IMR-90 (cell line): ENCODE data around the gene FARS2. TPM values are rescaled to one million over a fixed set of nuclear protein-coding genes. Genes with fewer than 3 reads are reported as not detected.

Experiments used
- ATAC-seq: fragments of 200-7000 bp; cut with Tn5 transposase; 2 replicates; pipeline ENCODE4 v1.9.1; 2020; ENCODE audit warnings: low read depth, mild to moderate bottlenecking, moderate library complexity
- BruUV-seq: library from RNA; stranded (reverse); fragments of 400-500 nt; replicated peaks from 2 replicates; lab custom pipeline; 2021; lab: Mats Ljungman, UMichigan
- CTCF ChIA-PET: fragments of 300-600 bp; formaldehyde crosslinking; extraction: SDS; loops from one replicate; lab custom pipeline; 2021; ENCODE audit warnings: antibody characterized with exemption; lab: Yijun Ruan, JAX
- POLR2A ChIA-PET: fragments of 300-600 bp; sonication (Branson Sonifier 250); formaldehyde crosslinking; loops from one replicate; lab custom pipeline; 2022; ENCODE audit warnings: antibody characterized with exemption; ENCODE audit not compliant: unreplicated experiment; lab: Charles Lee
- DNase-seq: peaks from one replicate; pipeline ENCODE4 v3.0.0; 2013
- H2AFZ ChIP-seq: replicated peaks from 2 replicates; pipeline ENCODE3; 2013; ENCODE audit warnings: low read length, mild to moderate bottlenecking; ENCODE audit not compliant: poor library complexity
- H2AK5ac ChIP-seq: 2 replicates; pipeline ENCODE4 v1.6.1; 2013; ENCODE audit warnings: low read depth, low read length, inconsistent platforms
- H2AK9ac ChIP-seq: replicated peaks from 2 replicates; pipeline ENCODE3; 2013; ENCODE audit warnings: mild to moderate bottlenecking, low read depth, low read length, moderate library complexity; ENCODE audit not compliant: poor library complexity
- H2BK120ac ChIP-seq: 2 replicates; pipeline ENCODE4 v1.6.1; 2013; ENCODE audit warnings: low read depth, low read length, inconsistent platforms
- H2BK15ac ChIP-seq: 3 replicates; pipeline ENCODE4 v1.6.1; 2013; ENCODE audit warnings: low read depth, low read length, inconsistent platforms
- H2BK20ac ChIP-seq: 2 replicates; pipeline ENCODE4 v1.6.1; 2013; ENCODE audit warnings: low read depth, mild to moderate bottlenecking, inconsistent platforms, low read length, moderate library complexity
- H2BK5ac ChIP-seq: 2 replicates; pipeline ENCODE4 v1.6.1; 2013; ENCODE audit warnings: mild to moderate bottlenecking, low read depth, low read length, inconsistent platforms; ENCODE audit not compliant: poor library complexity, severe bottlenecking
- H3K14ac ChIP-seq: replicated peaks from 2 replicates; pipeline ENCODE4 v1.6.1; 2013; ENCODE audit warnings: low read depth, low read length, inconsistent platforms
- H3K18ac ChIP-seq: 2 replicates; pipeline ENCODE4 v1.6.1; 2013; ENCODE audit warnings: low read depth, low read length, control low read depth
- H3K23ac ChIP-seq: 2 replicates; pipeline ENCODE4 v1.6.1; 2013; ENCODE audit warnings: low read depth, low read length, inconsistent platforms
- H3K27ac ChIP-seq: 2 replicates; pipeline ENCODE4 v1.5.1; 2013; ENCODE audit warnings: mild to moderate bottlenecking, control low read depth, low read length; ENCODE audit not compliant: insufficient read depth
- H3K27me3 ChIP-seq: 2 replicates; pipeline ENCODE4 v1.6.1; 2013; ENCODE audit warnings: low read length; ENCODE audit not compliant: control insufficient read depth, insufficient read depth
- H3K36me3 ChIP-seq: 2 replicates; pipeline ENCODE4 v1.6.1; 2013; ENCODE audit warnings: low read length, mixed read lengths; ENCODE audit not compliant: control insufficient read depth, insufficient read depth
- H3K4ac ChIP-seq: 2 replicates; pipeline ENCODE4 v1.6.1; 2013; ENCODE audit warnings: low read depth, low read length, inconsistent platforms
- H3K4me1 ChIP-seq: 2 replicates; pipeline ENCODE4 v1.6.1; 2013; ENCODE audit warnings: low read length, mixed read lengths; ENCODE audit not compliant: control insufficient read depth, insufficient read depth
- H3K4me2 ChIP-seq: 2 replicates; pipeline ENCODE4 v1.6.1; 2013; ENCODE audit warnings: low read depth, mild to moderate bottlenecking, control low read depth, low read length, moderate library complexity
- H3K4me3 ChIP-seq: 2 replicates; pipeline ENCODE4 v1.5.1; 2013; ENCODE audit warnings: low read depth, mild to moderate bottlenecking, control low read depth, low read length, moderate library complexity; ENCODE audit not compliant: insufficient read depth
- H3K56ac ChIP-seq: 2 replicates; pipeline ENCODE4 v1.6.1; 2013; ENCODE audit warnings: low read length, inconsistent platforms; ENCODE audit not compliant: insufficient read depth; ENCODE audit errors: extremely low read depth
- H3K79me1 ChIP-seq, 2 experiments: 2 replicates each; pipeline ENCODE4 v1.6.1; 2013; ENCODE audit warnings: low read length in 2 of 2, inconsistent platforms in 1 of 2, low read depth in 1 of 2
- H3K9ac ChIP-seq: 2 replicates; pipeline ENCODE4 v1.6.1; 2013; ENCODE audit warnings: low read depth, low read length, control low read depth
- H3K9me1 ChIP-seq: 2 replicates; pipeline ENCODE4 v1.6.1; 2013; ENCODE audit warnings: low read length, inconsistent platforms; ENCODE audit not compliant: insufficient read depth
- H3K9me3 ChIP-seq: 2 replicates; pipeline ENCODE4 v1.6.1; 2013; ENCODE audit warnings: low read length; ENCODE audit not compliant: control insufficient read depth, insufficient read depth
- H4K20me1 ChIP-seq: 2 replicates; pipeline ENCODE4 v1.6.1; 2013; ENCODE audit warnings: low read length, inconsistent platforms; ENCODE audit not compliant: insufficient read depth
- H4K5ac ChIP-seq: 2 replicates; pipeline ENCODE4 v1.6.1; 2013; ENCODE audit warnings: mild to moderate bottlenecking, low read depth, low read length, control low read depth
- H4K8ac ChIP-seq, 2 experiments: 2 replicates each; pipeline ENCODE4 v1.6.1; 2013; ENCODE audit warnings: low read depth in 2 of 2, low read length in 2 of 2, control low read depth in 1 of 2, inconsistent platforms in 1 of 2
- H4K91ac ChIP-seq: 2 replicates; pipeline ENCODE4 v1.6.1; 2013; ENCODE audit warnings: low read depth, low read length, inconsistent platforms; ENCODE audit not compliant: insufficient read depth
- BHLHE40 ChIP-seq: fragments of 150-350 bp; IDR thresholded peaks from 2 replicates; pipeline ENCODE4 v1.6.1; 2016; ENCODE audit warnings: mild to moderate bottlenecking, low read depth, low read length
- CEBPB ChIP-seq: IDR thresholded peaks from 2 replicates; pipeline ENCODE4 v1.6.1; 2012; ENCODE audit warnings: low read depth, low read length, improper control_type of control experiment
- CHD1 ChIP-seq: IDR thresholded peaks from 2 replicates; pipeline ENCODE4 v1.6.1; 2012; ENCODE audit warnings: low read depth, low read length, improper control_type of control experiment
- CTCF ChIP-seq: conservative IDR thresholded peaks from 2 replicates; pipeline ENCODE4 v1.5.1; 2012; ENCODE audit warnings: mild to moderate bottlenecking, low read depth, low read length, improper control_type of control experiment
- ELK1 ChIP-seq: fragments of 150-350 bp; IDR thresholded peaks from 2 replicates; pipeline ENCODE4 v1.6.1; 2016; ENCODE audit warnings: low read depth, mild to moderate bottlenecking, low read length, moderate library complexity, borderline replicate concordance
- FOS ChIP-seq: fragments of 150-350 bp; IDR thresholded peaks from 2 replicates; pipeline ENCODE4 v1.6.1; 2016; ENCODE audit warnings: low read depth, low read length
- MAFK ChIP-seq: IDR thresholded peaks from 2 replicates; pipeline ENCODE4 v1.6.1; 2012; ENCODE audit warnings: low read depth, low read length, improper control_type of control experiment
- MAZ ChIP-seq: IDR thresholded peaks from 2 replicates; pipeline ENCODE4 v1.6.1; 2012; ENCODE audit warnings: low read depth, mild to moderate bottlenecking, low read length, improper control_type of control experiment, moderate library complexity, borderline replicate concordance
- MXI1 ChIP-seq: IDR thresholded peaks from 2 replicates; pipeline ENCODE4 v1.6.1; 2012; ENCODE audit warnings: low read depth, mild to moderate bottlenecking, low read length, moderate library complexity, borderline replicate concordance
- NFE2L2 ChIP-seq: fragments of 150-350 bp; IDR thresholded peaks from 2 replicates; pipeline ENCODE4 v1.6.1; 2016; ENCODE audit warnings: low read depth, mild to moderate bottlenecking, low read length
- POLR2A ChIP-seq: IDR thresholded peaks from 2 replicates; pipeline ENCODE4 v1.6.1; 2012; ENCODE audit warnings: mild to moderate bottlenecking, low read depth, low read length
- RAD21 ChIP-seq: IDR thresholded peaks from 2 replicates; pipeline ENCODE4 v1.6.1; 2012; ENCODE audit warnings: low read length, improper control_type of control experiment
- RCOR1 ChIP-seq: IDR thresholded peaks from 2 replicates; pipeline ENCODE4 v1.6.1; 2012; ENCODE audit warnings: mild to moderate bottlenecking, low read length, improper control_type of control experiment; ENCODE audit not compliant: insufficient replicate concordance
- RFX5 ChIP-seq: IDR thresholded peaks from 2 replicates; pipeline ENCODE4 v1.8.0; 2012; ENCODE audit warnings: low read depth, mild to moderate bottlenecking, low read length, moderate library complexity
- SMC3 ChIP-seq: fragments of 150-350 bp; IDR thresholded peaks from 2 replicates; pipeline ENCODE4 v1.6.1; 2016; ENCODE audit warnings: low read depth, mild to moderate bottlenecking, antibody characterized with exemption, low read length, moderate library complexity
- USF2 ChIP-seq: fragments of 150-350 bp; IDR thresholded peaks from 2 replicates; pipeline ENCODE4 v1.6.1; 2017; ENCODE audit warnings: mild to moderate bottlenecking, antibody characterized with exemption, low read length, low read depth
- WGBS, 2 experiments: methylation state at CpG; one replicate each; pipeline versions ENCODE4 v1.1.5 to v1.1.7; 2013; ENCODE audit warnings: missing lambda C conversion rate in 2 of 2; ENCODE audit not compliant: insufficient read length in 1 of 2; ENCODE audit errors: extremely low coverage in 2 of 2; 5-methylcytosine and 5-hydroxymethylcytosine counted together
- dilution Hi-C: fragments of 300-500 bp; cut with HindIII; formaldehyde crosslinking; loops from one replicate; pipeline ENCODE4 v1.14.3; 2018; ENCODE audit warnings: low sequenced_read_pairs; ENCODE audit not compliant: unreplicated experiment
- in situ Hi-C: fragments of 300-500 bp; cut with MboI; formaldehyde crosslinking; loops from 3 replicates; pipeline ENCODE4 v1.14.3; 2019; ENCODE audit warnings: low sequenced_read_pairs, inconsistent platforms, mixed read lengths
- intact Hi-C: fragments of 100-400 bp; cut with micrococcal nuclease; formaldehyde crosslinking; loops from 2 replicates; pipeline ENCODE4 v1.10.0; 2022
- polyA plus RNA-seq, 3 experiments: library from polyadenylated mRNA; depleted of rRNA; stranded (reverse); fragments of >200 nt; gene quantifications; 2 replicates each; pipeline ENCODE4 v1.2.3, GENCODE V29; 2012; ENCODE audit warnings: low replicate concordance in 1 of 3
- total RNA-seq: library from RNA; depleted of rRNA; stranded (reverse); fragments of >200 nt; gene quantifications from 2 replicates; pipeline ENCODE4 v1.2.3, GENCODE V29; 2012

FARS2 gene
- total and polyA plus RNA-seq, 2 of the 4 experiments (the other 2 are of a cell fraction) = 12.1 to 28.9 TPM

DNA sequence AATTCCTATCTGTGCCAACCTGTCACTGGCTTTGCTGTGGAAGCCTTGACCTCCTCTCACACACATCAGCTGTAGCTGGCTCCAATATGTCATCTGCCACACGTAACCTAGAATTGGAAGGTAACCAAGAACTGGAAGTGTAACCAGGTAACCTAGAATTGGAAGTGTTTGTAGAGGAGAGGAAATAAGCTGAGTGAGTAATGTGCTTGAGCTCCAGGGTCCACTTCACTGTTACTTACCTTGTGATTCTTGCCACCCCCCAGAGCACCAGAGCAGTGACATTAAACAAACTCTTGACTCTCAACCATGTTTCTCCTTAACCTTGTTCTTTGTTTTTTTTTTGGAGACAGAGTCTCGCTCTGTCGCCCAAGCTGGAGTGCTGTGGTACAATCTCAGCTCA, 394.9 kb downstream of the FARS2 start:
- ChIA-PET CTCF (interaction anchor here (0.6 kb wide), 2 partner anchors 223 to 276 kb away, joined by 3 to 4 read pairs; no protein-coding TSS in a partner anchor), POLR2A (no interaction called here)
- H4K5ac ChIP-seq = no peak overlapping the region
- BruUV-seq = no TSS peak
- H2BK5ac ChIP-seq = no peak overlapping the region
- no peak overlapping the region for H3K27ac ChIP-seq
- H4K8ac ChIP-seq = no peak overlapping the region
- no peaks in the 10 kb centered on the region for H4K20me1 ChIP-seq
- H3K18ac ChIP-seq = no peak overlapping the region
- no peak overlapping the region for H3K56ac ChIP-seq
- no peak overlapping the region for H3K4me2 ChIP-seq
- peaks cover 5% of the 10 kb centered on the region for H3K4me1 ChIP-seq
- peaks cover 3% of the 10 kb centered on the region; the same call in 1 of the 2 replicates for H3K9me1 ChIP-seq
- H2BK20ac ChIP-seq = no peak overlapping the region
- H3K36me3 ChIP-seq = no peaks in the 10 kb centered on the region
- H3K4me3 ChIP-seq = no peak overlapping the region
- H3K4ac ChIP-seq = no peak overlapping the region
- no peaks in the 10 kb centered on the region for H3K79me1 ChIP-seq
- no peak overlapping the region for H2AK5ac ChIP-seq
- intact Hi-C loops (no loop called here), dilution Hi-C loops (no loop called here), in situ Hi-C loops (no loop called here)
- H2AFZ ChIP-seq = no peak overlapping the region
- no peak overlapping the region for H3K9ac ChIP-seq
- H3K23ac ChIP-seq = no peak overlapping the region
- H2BK120ac ChIP-seq = no peak overlapping the region
- no peak overlapping the region for H2BK15ac ChIP-seq
- H3K9me3 ChIP-seq = no peaks in the 10 kb centered on the region
- no CpG with 5 or more reads among the region's 3 CpGs for WGBS, 2 experiments
- DNase-seq (no peak), ATAC-seq (no peak)
- TF ChIP-seq BHLHE40 = no peak
- no peak for TF ChIP-seq MAFK
- no peak for TF ChIP-seq RAD21
- no peak for TF ChIP-seq CTCF
- no peak for TF ChIP-seq CHD1
- no peak for TF ChIP-seq FOS
- no peak for TF ChIP-seq NFE2L2
- no peak for TF ChIP-seq MAZ
- no peak for TF ChIP-seq USF2
- TF ChIP-seq ELK1 = no peak
- TF ChIP-seq SMC3 = no peak
- TF ChIP-seq RFX5 = no peak
- no peak for TF ChIP-seq POLR2A
- no peak for TF ChIP-seq CEBPB
- TF ChIP-seq RCOR1 = no peak
- no peak for TF ChIP-seq MXI1
- no peak overlapping the region for H2AK9ac ChIP-seq
- H4K91ac ChIP-seq = no peak overlapping the region
- no peak overlapping the region for H3K14ac ChIP-seq
- no peaks in the 10 kb centered on the region for H3K27me3 ChIP-seq
